Measurements from ENCODE around the gene DPP8.

DNA sequence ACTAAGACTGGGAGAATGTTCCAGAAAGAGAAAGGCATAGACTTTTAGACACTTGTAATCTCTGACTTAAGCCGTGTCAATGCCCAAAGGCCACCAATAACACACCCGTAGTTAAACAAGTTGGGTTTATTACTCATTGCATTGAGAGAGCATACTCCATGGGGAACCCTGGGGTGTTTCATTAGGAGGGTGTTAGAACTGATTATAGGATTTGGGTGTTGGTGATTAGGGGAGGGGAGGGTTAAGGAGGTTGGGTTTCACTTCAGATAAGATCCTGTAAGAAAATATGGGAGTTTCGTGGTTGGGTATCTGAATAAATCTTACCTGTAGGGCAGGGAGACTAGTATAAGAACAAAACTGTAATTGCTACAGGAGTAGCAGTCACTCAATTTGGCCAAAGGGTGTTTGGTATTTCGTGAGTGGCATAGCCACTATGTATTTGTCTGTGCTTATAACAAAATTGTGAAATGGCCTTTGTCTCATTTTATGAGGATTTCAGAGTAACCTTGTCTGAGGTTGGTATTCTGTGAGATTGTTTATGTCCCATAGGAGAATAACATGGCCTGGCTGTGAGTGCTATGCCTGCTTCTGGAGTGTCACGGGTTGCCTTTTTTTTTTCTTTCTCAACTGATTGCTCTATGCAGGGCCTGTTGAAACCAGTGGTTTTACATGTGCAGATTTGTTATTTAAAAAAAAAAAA, 15.7 kb upstream of the DPP8 start:
- TF ChIP-seq, protein P1, sequence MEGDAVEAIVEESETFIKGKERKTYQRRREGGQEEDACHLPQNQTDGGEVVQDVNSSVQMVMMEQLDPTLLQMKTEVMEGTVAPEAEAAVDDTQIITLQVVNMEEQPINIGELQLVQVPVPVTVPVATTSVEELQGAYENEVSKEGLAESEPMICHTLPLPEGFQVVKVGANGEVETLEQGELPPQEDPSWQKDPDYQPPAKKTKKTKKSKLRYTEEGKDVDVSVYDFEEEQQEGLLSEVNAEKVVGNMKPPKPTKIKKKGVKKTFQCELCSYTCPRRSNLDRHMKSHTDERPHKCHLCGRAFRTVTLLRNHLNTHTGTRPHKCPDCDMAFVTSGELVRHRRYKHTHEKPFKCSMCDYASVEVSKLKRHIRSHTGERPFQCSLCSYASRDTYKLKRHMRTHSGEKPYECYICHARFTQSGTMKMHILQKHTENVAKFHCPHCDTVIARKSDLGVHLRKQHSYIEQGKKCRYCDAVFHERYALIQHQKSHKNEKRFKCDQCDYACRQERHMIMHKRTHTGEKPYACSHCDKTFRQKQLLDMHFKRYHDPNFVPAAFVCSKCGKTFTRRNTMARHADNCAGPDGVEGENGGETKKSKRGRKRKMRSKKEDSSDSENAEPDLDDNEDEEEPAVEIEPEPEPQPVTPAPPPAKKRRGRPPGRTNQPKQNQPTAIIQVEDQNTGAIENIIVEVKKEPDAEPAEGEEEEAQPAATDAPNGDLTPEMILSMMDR (IDR thresholded peaks at IDR 0.05; ENCODE audit: poor library complexity, severe bottlenecking) = no peak
- no peak for TF ChIP-seq TAF1 (IDR thresholded peaks at IDR 0.05; ENCODE audit: low read depth)
- no peak for TF ChIP-seq MXI1 (conservative IDR thresholded peaks at IDR 0.05; ENCODE audit: poor library complexity, severe bottlenecking)
- TF ChIP-seq, protein P2, sequence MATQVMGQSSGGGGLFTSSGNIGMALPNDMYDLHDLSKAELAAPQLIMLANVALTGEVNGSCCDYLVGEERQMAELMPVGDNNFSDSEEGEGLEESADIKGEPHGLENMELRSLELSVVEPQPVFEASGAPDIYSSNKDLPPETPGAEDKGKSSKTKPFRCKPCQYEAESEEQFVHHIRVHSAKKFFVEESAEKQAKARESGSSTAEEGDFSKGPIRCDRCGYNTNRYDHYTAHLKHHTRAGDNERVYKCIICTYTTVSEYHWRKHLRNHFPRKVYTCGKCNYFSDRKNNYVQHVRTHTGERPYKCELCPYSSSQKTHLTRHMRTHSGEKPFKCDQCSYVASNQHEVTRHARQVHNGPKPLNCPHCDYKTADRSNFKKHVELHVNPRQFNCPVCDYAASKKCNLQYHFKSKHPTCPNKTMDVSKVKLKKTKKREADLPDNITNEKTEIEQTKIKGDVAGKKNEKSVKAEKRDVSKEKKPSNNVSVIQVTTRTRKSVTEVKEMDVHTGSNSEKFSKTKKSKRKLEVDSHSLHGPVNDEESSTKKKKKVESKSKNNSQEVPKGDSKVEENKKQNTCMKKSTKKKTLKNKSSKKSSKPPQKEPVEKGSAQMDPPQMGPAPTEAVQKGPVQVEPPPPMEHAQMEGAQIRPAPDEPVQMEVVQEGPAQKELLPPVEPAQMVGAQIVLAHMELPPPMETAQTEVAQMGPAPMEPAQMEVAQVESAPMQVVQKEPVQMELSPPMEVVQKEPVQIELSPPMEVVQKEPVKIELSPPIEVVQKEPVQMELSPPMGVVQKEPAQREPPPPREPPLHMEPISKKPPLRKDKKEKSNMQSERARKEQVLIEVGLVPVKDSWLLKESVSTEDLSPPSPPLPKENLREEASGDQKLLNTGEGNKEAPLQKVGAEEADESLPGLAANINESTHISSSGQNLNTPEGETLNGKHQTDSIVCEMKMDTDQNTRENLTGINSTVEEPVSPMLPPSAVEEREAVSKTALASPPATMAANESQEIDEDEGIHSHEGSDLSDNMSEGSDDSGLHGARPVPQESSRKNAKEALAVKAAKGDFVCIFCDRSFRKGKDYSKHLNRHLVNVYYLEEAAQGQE (IDR thresholded peaks at IDR 0.05; ENCODE audit: borderline replicate concordance) = no peak
- no peak for TF ChIP-seq SMC3 (conservative IDR thresholded peaks at IDR 0.05; ENCODE audit: poor library complexity)
- TF ChIP-seq EZH2 (IDR thresholded peaks at IDR 0.05; ENCODE audit: borderline replicate concordance, insufficient read depth, low read length, poor library complexity, severe bottlenecking) = no peak
- TF ChIP-seq POLR2AphosphoS5 (IDR thresholded peaks at IDR 0.05) = no peak
